ENCODE results near the gene ARCN1.

Gene ARCN1

GRCh38 chr11:118605116-118605867 is 33.1 kb downstream of the ARCN1 start:
- 29 to 34% methylated on average over 10 of the region's 10 CpGs for WGBS, 2 experiments
- Histone ChIP-seq H3K27ac (ENCODE audit: insufficient read depth, low read depth, low read length, poor library complexity, severe bottlenecking) (no peak overlapping the region), H3K27me3 (ENCODE audit: control insufficient read depth, insufficient read depth, low read length, poor library complexity, severe bottlenecking) (peaks cover 45% of the 10 kb centered on the region), H3K4me1 (ENCODE audit: control insufficient read depth, insufficient read depth, low read length) (peaks cover 45% of the 10 kb centered on the region), H3K4me3 (ENCODE audit: insufficient read depth, low read depth, low read length) (no peak overlapping the region), H3K9me3 (ENCODE audit: control insufficient read depth, low read length) (no peaks in the 10 kb centered on the region), H3K36me3 (ENCODE audit: control insufficient read depth, insufficient read depth, low read length) (peaks cover under 1% of the 10 kb centered on the region)

GRCh38 chr11:118606157-118606843 is 34.1 kb downstream of the ARCN1 start:
- H3K27ac ChIP-seq (ENCODE audit: insufficient read depth, low read depth, low read length, poor library complexity, severe bottlenecking): no peak overlapping the region
- WGBS, 2 experiments: 29 to 31% methylated on average over 7 of the region's 7 CpGs
- peaks cover 52% of the 10 kb centered on the region for H3K4me1 ChIP-seq (ENCODE audit: control insufficient read depth, insufficient read depth, low read length)
- H3K36me3 ChIP-seq (ENCODE audit: control insufficient read depth, insufficient read depth, low read length): no peaks in the 10 kb centered on the region
- no peaks in the 10 kb centered on the region for H3K9me3 ChIP-seq (ENCODE audit: control insufficient read depth, low read length)
- peaks cover 55% of the 10 kb centered on the region for H3K27me3 ChIP-seq (ENCODE audit: control insufficient read depth, insufficient read depth, low read length, poor library complexity, severe bottlenecking)
- H3K4me3 ChIP-seq (ENCODE audit: insufficient read depth, low read depth, low read length): peak overlapping the region; percentile 13

- no peaks in the 10 kb centered on the region for H3K9me3 ChIP-seq (ENCODE audit: control insufficient read depth, low read length)
- peaks cover 54% of the 10 kb centered on the region for H3K4me1 ChIP-seq (ENCODE audit: control insufficient read depth, insufficient read depth, low read length)
- no peak overlapping the region for H3K27ac ChIP-seq (ENCODE audit: insufficient read depth, low read depth, low read length, poor library complexity, severe bottlenecking)
- no peak overlapping the region for H3K4me3 ChIP-seq (ENCODE audit: insufficient read depth, low read depth, low read length)
- peaks cover 61% of the 10 kb centered on the region for H3K27me3 ChIP-seq (ENCODE audit: control insufficient read depth, insufficient read depth, low read length, poor library complexity, severe bottlenecking)
- WGBS, 2 experiments: 69 to 76% methylated on average over 7 of the region's 7 CpGs
- no peaks in the 10 kb centered on the region for H3K36me3 ChIP-seq (ENCODE audit: control insufficient read depth, insufficient read depth, low read length)
Measured at GRCh38 chr11:118606844-118607228, 34.6 kb downstream of the ARCN1 start.

- peaks cover 62% of the 10 kb centered on the region for H3K4me1 ChIP-seq (ENCODE audit: control insufficient read depth, insufficient read depth, low read length)
- peak within 1 kb of the TSS; percentile 41 for H3K4me3 ChIP-seq (ENCODE audit: insufficient read depth, low read depth, low read length)
- peaks cover 64% of the 10 kb centered on the region for H3K27me3 ChIP-seq (ENCODE audit: control insufficient read depth, insufficient read depth, low read length, poor library complexity, severe bottlenecking)
- H3K36me3 ChIP-seq (ENCODE audit: control insufficient read depth, insufficient read depth, low read length): no peaks in the 10 kb centered on the region
- WGBS, 2 experiments: 1 to 2% methylated on average over 71 to 72 of the region's 72 CpGs
- no peaks in the 10 kb centered on the region for H3K9me3 ChIP-seq (ENCODE audit: control insufficient read depth, low read length)
- H3K27ac ChIP-seq (ENCODE audit: insufficient read depth, low read depth, low read length, poor library complexity, severe bottlenecking): no peak within 1 kb of the TSS
Measured at GRCh38 chr11:118607401-118608359, 35.5 kb downstream of the ARCN1 start, which contains the start of gene PHLDB1. PHLDB1 (plus strand) TSS chr11:118607615; CDS start chr11:118613837, 6,222 bp downstream.

- 10 to 12% methylated on average over 69 of the region's 69 CpGs for WGBS, 2 experiments
- peaks cover 69% of the 10 kb centered on the region for H3K4me1 ChIP-seq (ENCODE audit: control insufficient read depth, insufficient read depth, low read length)
- no peaks in the 10 kb centered on the region for H3K36me3 ChIP-seq (ENCODE audit: control insufficient read depth, insufficient read depth, low read length)
- peaks cover 64% of the 10 kb centered on the region for H3K27me3 ChIP-seq (ENCODE audit: control insufficient read depth, insufficient read depth, low read length, poor library complexity, severe bottlenecking)
- H3K9me3 ChIP-seq (ENCODE audit: control insufficient read depth, low read length): no peaks in the 10 kb centered on the region
- no peak overlapping the region for H3K27ac ChIP-seq (ENCODE audit: insufficient read depth, low read depth, low read length, poor library complexity, severe bottlenecking)
- peak overlapping the region; percentile 41 for H3K4me3 ChIP-seq (ENCODE audit: insufficient read depth, low read depth, low read length)
Measured at GRCh38 chr11:118608360-118609227, 36.4 kb downstream of the ARCN1 start.

GRCh38 chr11:118609380-118610224 is 37.4 kb downstream of the ARCN1 start:
- peaks cover 74% of the 10 kb centered on the region for H3K4me1 ChIP-seq (ENCODE audit: control insufficient read depth, insufficient read depth, low read length)
- H3K36me3 ChIP-seq (ENCODE audit: control insufficient read depth, insufficient read depth, low read length): no peaks in the 10 kb centered on the region
- no peaks in the 10 kb centered on the region for H3K9me3 ChIP-seq (ENCODE audit: control insufficient read depth, low read length)
- H3K4me3 ChIP-seq (ENCODE audit: insufficient read depth, low read depth, low read length): peak overlapping the region; percentile 11
- H3K27me3 ChIP-seq (ENCODE audit: control insufficient read depth, insufficient read depth, low read length, poor library complexity, severe bottlenecking): peaks cover 64% of the 10 kb centered on the region
- 4 to 5% methylated on average over 57 of the region's 57 CpGs for WGBS, 2 experiments
- H3K27ac ChIP-seq (ENCODE audit: insufficient read depth, low read depth, low read length, poor library complexity, severe bottlenecking): no peak overlapping the region

- Histone ChIP-seq H3K4me1 (ENCODE audit: control insufficient read depth, insufficient read depth, low read length) (peaks cover 71% of the 10 kb centered on the region), H3K27me3 (ENCODE audit: control insufficient read depth, insufficient read depth, low read length, poor library complexity, severe bottlenecking) (peaks cover 64% of the 10 kb centered on the region), H3K27ac (ENCODE audit: insufficient read depth, low read depth, low read length, poor library complexity, severe bottlenecking) (no peak overlapping the region), H3K9me3 (ENCODE audit: control insufficient read depth, low read length) (no peaks in the 10 kb centered on the region), H3K4me3 (ENCODE audit: insufficient read depth, low read depth, low read length) (peak overlapping the region; percentile 16), H3K36me3 (ENCODE audit: control insufficient read depth, insufficient read depth, low read length) (no peaks in the 10 kb centered on the region)
- 3% methylated on average over 42 of the region's 42 CpGs for WGBS, 2 experiments
Measured at GRCh38 chr11:118610225-118610772, 38.1 kb downstream of the ARCN1 start.

- Histone ChIP-seq H3K4me3 (ENCODE audit: insufficient read depth, low read depth, low read length) (peak overlapping the region; percentile 16), H3K9me3 (ENCODE audit: control insufficient read depth, low read length) (no peaks in the 10 kb centered on the region), H3K27me3 (ENCODE audit: control insufficient read depth, insufficient read depth, low read length, poor library complexity, severe bottlenecking) (peaks cover 63% of the 10 kb centered on the region), H3K36me3 (ENCODE audit: control insufficient read depth, insufficient read depth, low read length) (no peaks in the 10 kb centered on the region), H3K4me1 (ENCODE audit: control insufficient read depth, insufficient read depth, low read length) (peaks cover 71% of the 10 kb centered on the region), H3K27ac (ENCODE audit: insufficient read depth, low read depth, low read length, poor library complexity, severe bottlenecking) (no peak overlapping the region)
- 4% methylated on average over 54 of the region's 54 CpGs for WGBS, 2 experiments
Measured at GRCh38 chr11:118610773-118611432, 38.7 kb downstream of the ARCN1 start.

Data from ectodermal cell (in vitro differentiated cells).